Measurements from ENCODE around the gene ST7L. TPM values are rescaled to one million over a fixed set of nuclear protein-coding genes. Genes with fewer than 3 reads are reported as not detected.

The ST7L gene
- total and polyA plus RNA-seq, 2 experiments from 2014 or later = 9.2 to 14.2 TPM

DNA sequence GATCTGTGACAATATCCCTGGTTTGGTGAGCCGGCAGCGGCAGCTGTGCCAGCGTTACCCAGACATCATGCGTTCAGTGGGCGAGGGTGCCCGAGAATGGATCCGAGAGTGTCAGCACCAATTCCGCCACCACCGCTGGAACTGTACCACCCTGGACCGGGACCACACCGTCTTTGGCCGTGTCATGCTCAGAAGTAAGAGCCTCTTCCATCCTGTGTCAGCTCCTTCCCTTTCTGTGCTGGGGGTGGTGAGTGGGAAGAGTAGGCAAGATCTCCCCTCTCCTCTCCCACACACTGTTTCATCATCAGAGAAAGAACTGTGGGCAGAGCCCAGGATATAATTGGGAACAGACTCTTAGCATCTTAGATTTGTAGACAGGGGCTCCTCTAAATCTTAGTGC, 104.0 kb downstream of the ST7L start:
- H3K79me2 ChIP-seq = no peaks in the 10 kb centered on the region
- WGBS (ENCODE audit: low lambda C conversion rate, missing lambda C conversion rate) = 98% methylated on average over 12 of the region's 12 CpGs
- H4K20me1 ChIP-seq (ENCODE audit: insufficient read depth, poor library complexity, severe bottlenecking) = no peaks in the 10 kb centered on the region
- no peaks in the 10 kb centered on the region for H3K9me2 ChIP-seq (replicated peaks; ENCODE audit: insufficient read depth)
- H3K27ac ChIP-seq = no peak overlapping the region
- no peak overlapping the region for H2AFZ ChIP-seq
- TF ChIP-seq EZH2phosphoT487 (IDR thresholded peaks at IDR 0.05; ENCODE audit: low read depth, severe bottlenecking, unreplicated experiment) (no peak), EZH2 (IDR thresholded peaks at IDR 0.05; ENCODE audit: borderline replicate concordance) (no peak)
- TF ChIP-seq, protein P1, sequence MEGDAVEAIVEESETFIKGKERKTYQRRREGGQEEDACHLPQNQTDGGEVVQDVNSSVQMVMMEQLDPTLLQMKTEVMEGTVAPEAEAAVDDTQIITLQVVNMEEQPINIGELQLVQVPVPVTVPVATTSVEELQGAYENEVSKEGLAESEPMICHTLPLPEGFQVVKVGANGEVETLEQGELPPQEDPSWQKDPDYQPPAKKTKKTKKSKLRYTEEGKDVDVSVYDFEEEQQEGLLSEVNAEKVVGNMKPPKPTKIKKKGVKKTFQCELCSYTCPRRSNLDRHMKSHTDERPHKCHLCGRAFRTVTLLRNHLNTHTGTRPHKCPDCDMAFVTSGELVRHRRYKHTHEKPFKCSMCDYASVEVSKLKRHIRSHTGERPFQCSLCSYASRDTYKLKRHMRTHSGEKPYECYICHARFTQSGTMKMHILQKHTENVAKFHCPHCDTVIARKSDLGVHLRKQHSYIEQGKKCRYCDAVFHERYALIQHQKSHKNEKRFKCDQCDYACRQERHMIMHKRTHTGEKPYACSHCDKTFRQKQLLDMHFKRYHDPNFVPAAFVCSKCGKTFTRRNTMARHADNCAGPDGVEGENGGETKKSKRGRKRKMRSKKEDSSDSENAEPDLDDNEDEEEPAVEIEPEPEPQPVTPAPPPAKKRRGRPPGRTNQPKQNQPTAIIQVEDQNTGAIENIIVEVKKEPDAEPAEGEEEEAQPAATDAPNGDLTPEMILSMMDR (IDR thresholded peaks at IDR 0.05; ENCODE audit: poor library complexity) = no peak
- no peaks in the 10 kb centered on the region for H3K9me3 ChIP-seq (ENCODE audit: low read depth)
- peaks cover 26% of the 10 kb centered on the region for H3K27me3 ChIP-seq
- peaks cover 6% of the 10 kb centered on the region for H3K4me1 ChIP-seq (ENCODE audit: insufficient read depth)
- no peak overlapping the region for H3K4me3 ChIP-seq
- no peak overlapping the region for H3K4me2 ChIP-seq
- DNase-seq (ENCODE audit: low spot score) = no peak
- H3K36me3 ChIP-seq (replicated peaks; ENCODE audit: insufficient read depth, low read depth) = no peaks in the 10 kb centered on the region

DNA sequence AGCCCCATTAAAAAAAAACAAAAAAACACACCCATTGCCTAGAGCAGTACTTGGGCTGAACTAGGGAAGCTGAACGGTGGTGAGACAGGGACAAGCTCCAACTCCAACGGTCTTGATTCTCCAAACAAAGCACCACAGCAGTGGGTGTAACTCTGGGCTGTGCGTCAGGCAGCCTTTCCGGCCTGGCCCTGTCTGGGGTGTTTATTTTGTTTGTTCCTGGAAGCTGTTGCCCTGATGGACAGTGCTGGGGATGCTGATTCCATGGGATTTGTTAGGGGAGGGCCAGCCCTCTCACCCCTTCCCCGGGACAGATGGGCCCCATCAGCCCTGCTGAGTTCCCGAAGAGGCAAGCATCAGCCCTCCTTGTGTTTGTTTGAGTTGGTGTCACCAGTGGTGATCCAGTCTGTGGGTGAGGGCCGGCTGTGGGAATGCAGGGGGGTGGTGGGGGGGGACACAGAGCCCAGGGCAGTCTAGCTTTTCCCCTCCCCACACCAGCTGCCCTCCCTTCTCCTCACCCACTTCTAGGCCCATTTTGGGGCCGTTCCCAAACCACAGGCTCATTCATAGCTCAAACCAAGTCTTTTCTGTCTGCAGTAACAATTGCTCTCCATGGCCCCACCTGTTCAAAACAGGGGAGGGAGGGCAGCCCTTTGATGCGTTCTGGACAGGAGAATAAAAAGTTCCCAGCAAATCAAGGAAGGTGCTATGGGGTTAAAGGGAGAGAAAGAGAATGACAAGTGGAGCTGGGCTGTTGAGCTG, 105.7 kb downstream of the ST7L start:
- H4K20me1 ChIP-seq (ENCODE audit: insufficient read depth, poor library complexity, severe bottlenecking) = no peaks in the 10 kb centered on the region
- H3K27ac ChIP-seq = no peak overlapping the region
- H3K4me2 ChIP-seq = no peak overlapping the region
- no peaks in the 10 kb centered on the region for H3K79me2 ChIP-seq
- TF ChIP-seq, protein P1 (IDR thresholded peaks at IDR 0.05; ENCODE audit: poor library complexity) = no peak
- TF ChIP-seq EZH2 (IDR thresholded peaks at IDR 0.05; ENCODE audit: borderline replicate concordance) = no peak
- no peak for TF ChIP-seq EZH2phosphoT487 (IDR thresholded peaks at IDR 0.05; ENCODE audit: low read depth, severe bottlenecking, unreplicated experiment)
- DNase-seq (ENCODE audit: low spot score) = no peak
- H2AFZ ChIP-seq = no peak overlapping the region
- H3K27me3 ChIP-seq = peaks cover 42% of the 10 kb centered on the region
- H3K4me3 ChIP-seq = no peak overlapping the region
- no peaks in the 10 kb centered on the region for H3K9me3 ChIP-seq (ENCODE audit: low read depth)
- WGBS (ENCODE audit: low lambda C conversion rate, missing lambda C conversion rate) = 68% methylated on average over 9 of the region's 9 CpGs
- H3K9me2 ChIP-seq (replicated peaks; ENCODE audit: insufficient read depth) = no peaks in the 10 kb centered on the region
- peaks cover 14% of the 10 kb centered on the region for H3K4me1 ChIP-seq (ENCODE audit: insufficient read depth)
- H3K36me3 ChIP-seq (replicated peaks; ENCODE audit: insufficient read depth, low read depth) = no peaks in the 10 kb centered on the region

DNA sequence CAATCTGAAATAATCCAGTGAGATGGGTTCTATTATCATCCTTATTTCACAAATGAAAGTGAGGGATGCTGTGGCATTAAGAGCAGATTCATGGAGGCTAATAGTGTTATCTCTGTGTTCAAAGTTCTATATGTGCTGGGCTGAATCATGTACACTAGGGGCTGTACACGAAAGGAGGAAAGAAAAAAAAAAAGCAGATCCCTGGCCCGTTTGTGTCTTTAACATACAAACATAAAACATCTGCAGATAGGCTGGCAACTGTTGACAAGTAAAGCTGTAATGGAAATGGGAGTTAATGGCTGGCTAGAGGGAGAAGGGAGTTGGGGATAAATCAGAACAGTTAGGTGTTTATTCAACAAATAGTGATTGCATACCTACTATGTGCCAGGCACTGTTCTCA, 107.0 kb downstream of the ST7L start:
- WGBS (ENCODE audit: low lambda C conversion rate, missing lambda C conversion rate) = 34% methylated on average over 2 of the region's 2 CpGs
- H3K36me3 ChIP-seq (replicated peaks; ENCODE audit: insufficient read depth, low read depth) = no peaks in the 10 kb centered on the region
- H3K79me2 ChIP-seq = no peaks in the 10 kb centered on the region
- no peak overlapping the region for H3K4me2 ChIP-seq
- no peaks in the 10 kb centered on the region for H3K9me3 ChIP-seq (ENCODE audit: low read depth)
- no peak overlapping the region for H3K4me3 ChIP-seq
- no peak overlapping the region for H2AFZ ChIP-seq
- no peaks in the 10 kb centered on the region for H3K9me2 ChIP-seq (replicated peaks; ENCODE audit: insufficient read depth)
- no peaks in the 10 kb centered on the region for H4K20me1 ChIP-seq (ENCODE audit: insufficient read depth, poor library complexity, severe bottlenecking)
- no peak for TF ChIP-seq EZH2phosphoT487 (IDR thresholded peaks at IDR 0.05; ENCODE audit: low read depth, severe bottlenecking, unreplicated experiment)
- TF ChIP-seq, protein P1 (IDR thresholded peaks at IDR 0.05; ENCODE audit: poor library complexity) = no peak
- no peak for TF ChIP-seq EZH2 (IDR thresholded peaks at IDR 0.05; ENCODE audit: borderline replicate concordance)
- peaks cover 21% of the 10 kb centered on the region for H3K4me1 ChIP-seq (ENCODE audit: insufficient read depth)
- DNase-seq (ENCODE audit: low spot score) = no peak
- peaks cover 54% of the 10 kb centered on the region for H3K27me3 ChIP-seq
- no peak overlapping the region for H3K27ac ChIP-seq
